ENCODE results near the gene ARHGAP15.

DNA sequence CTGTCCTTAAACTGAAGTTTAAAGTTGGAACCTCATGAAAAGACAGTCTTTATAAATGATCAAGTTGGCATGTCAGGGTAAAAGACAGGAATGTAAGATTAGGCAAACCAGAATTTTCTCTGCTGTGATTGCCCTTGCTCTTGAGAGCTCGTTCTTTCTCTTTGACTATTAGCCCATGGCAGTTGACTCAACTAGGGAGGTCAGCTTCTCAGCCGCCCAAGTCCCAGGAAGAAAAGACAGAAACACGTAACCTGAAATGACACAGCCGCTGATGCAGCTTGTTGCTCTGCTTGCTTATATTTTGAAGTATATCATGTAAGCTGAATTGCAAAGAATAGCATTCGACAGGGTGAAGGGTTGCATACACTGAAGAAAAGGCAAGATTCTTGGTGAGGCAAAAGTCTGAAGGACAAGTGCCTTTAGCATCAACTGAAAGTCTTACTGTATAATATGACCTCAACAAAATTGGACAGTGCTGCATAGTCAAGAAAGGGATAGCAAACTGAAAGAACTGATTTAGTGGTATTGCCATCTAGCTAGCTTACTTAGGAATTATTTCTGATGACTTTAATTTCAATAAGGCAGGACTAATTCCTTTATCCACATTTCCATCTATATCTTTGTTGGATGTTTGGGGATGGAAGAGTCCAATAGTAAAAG lies 54.7 kb downstream of the ARHGAP15 start:
- TF ChIP-seq, protein P1, sequence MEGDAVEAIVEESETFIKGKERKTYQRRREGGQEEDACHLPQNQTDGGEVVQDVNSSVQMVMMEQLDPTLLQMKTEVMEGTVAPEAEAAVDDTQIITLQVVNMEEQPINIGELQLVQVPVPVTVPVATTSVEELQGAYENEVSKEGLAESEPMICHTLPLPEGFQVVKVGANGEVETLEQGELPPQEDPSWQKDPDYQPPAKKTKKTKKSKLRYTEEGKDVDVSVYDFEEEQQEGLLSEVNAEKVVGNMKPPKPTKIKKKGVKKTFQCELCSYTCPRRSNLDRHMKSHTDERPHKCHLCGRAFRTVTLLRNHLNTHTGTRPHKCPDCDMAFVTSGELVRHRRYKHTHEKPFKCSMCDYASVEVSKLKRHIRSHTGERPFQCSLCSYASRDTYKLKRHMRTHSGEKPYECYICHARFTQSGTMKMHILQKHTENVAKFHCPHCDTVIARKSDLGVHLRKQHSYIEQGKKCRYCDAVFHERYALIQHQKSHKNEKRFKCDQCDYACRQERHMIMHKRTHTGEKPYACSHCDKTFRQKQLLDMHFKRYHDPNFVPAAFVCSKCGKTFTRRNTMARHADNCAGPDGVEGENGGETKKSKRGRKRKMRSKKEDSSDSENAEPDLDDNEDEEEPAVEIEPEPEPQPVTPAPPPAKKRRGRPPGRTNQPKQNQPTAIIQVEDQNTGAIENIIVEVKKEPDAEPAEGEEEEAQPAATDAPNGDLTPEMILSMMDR (IDR thresholded peaks at IDR 0.05; ENCODE audit: low read length), result no peak
- TF ChIP-seq EZH2phosphoT487 (IDR thresholded peaks at IDR 0.05; ENCODE audit: low read length) (no peak), EZH2 (optimal IDR thresholded peaks at IDR 0.05; ENCODE audit: low read depth, low read length) (no peak)

Measured in MM.1S (cell line).